OCI-LY1 (cell line): ENCODE measurements around the gene CCDC186.

Experiments
- H2AFZ ChIP-seq: fragments of 200-600 bp; sonication (generic), shearing (Covaris generic); 2 replicates; pipeline ENCODE4 v1.6.0; 2014; ENCODE audit warnings: antibody characterized with exemption, mild to moderate bottlenecking, low read length
- H3F3A ChIP-seq: fragments of 200-600 bp; sonication (generic), shearing (Covaris generic); 2 replicates; pipeline ENCODE4 v1.6.0; 2014; ENCODE audit warnings: mild to moderate bottlenecking, antibody characterized with exemption, low read length, moderate library complexity; ENCODE audit not compliant: insufficient read depth
- H3K27ac ChIP-seq: fragments of 200-600 bp; sonication (generic); 2 replicates; pipeline ENCODE4 v1.5.1; 2014; ENCODE audit warnings: low read length, mixed run types, mild to moderate bottlenecking, low read depth; ENCODE audit not compliant: poor library complexity, severe bottlenecking
- H3K27me3 ChIP-seq: fragments of 200-600 bp; sonication (generic); 2 replicates; pipeline ENCODE4 v1.6.0; 2014; ENCODE audit warnings: antibody characterized with exemption, mild to moderate bottlenecking, low read length, moderate library complexity; ENCODE audit not compliant: insufficient read depth
- H3K36me3 ChIP-seq: fragments of 200-600 bp; sonication (generic); 2 replicates; pipeline ENCODE4 v1.6.1; 2014; ENCODE audit warnings: mild to moderate bottlenecking, antibody characterized with exemption, low read length, moderate library complexity, mixed read lengths; ENCODE audit not compliant: insufficient read depth
- H3K4me1 ChIP-seq: fragments of 200-600 bp; sonication (generic); 2 replicates; pipeline ENCODE4 v1.5.1; 2014; ENCODE audit warnings: mild to moderate bottlenecking, low read length, moderate library complexity; ENCODE audit not compliant: insufficient read depth, severe bottlenecking
- H3K4me2 ChIP-seq: fragments of 200-600 bp; sonication (generic), shearing (Covaris generic); 2 replicates; pipeline ENCODE4 v1.6.1; 2014; ENCODE audit warnings: low read length
- H3K4me3 ChIP-seq: fragments of 200-600 bp; sonication (generic); 2 replicates; pipeline ENCODE4 v1.5.1; 2014; ENCODE audit warnings: low read length, low read depth, mild to moderate bottlenecking, mixed read lengths; ENCODE audit not compliant: poor library complexity, severe bottlenecking
- H3K79me2 ChIP-seq: fragments of 200-600 bp; shearing (Covaris generic); 2 replicates; pipeline ENCODE4 v1.6.1; 2016; ENCODE audit warnings: mixed run types, low read length, mixed read lengths; ENCODE audit not compliant: insufficient read depth
- H3K9ac ChIP-seq: fragments of 200-600 bp; sonication (generic), shearing (Covaris generic); 2 replicates; pipeline ENCODE4 v1.6.1; 2014; ENCODE audit warnings: mild to moderate bottlenecking, low read length, mixed read lengths
- H3K9me2 ChIP-seq: fragments of 200-600 bp; sonication (generic), shearing (Covaris generic); 2 replicates; pipeline ENCODE4 v1.6.1; 2014; ENCODE audit warnings: low read depth, mild to moderate bottlenecking, low read length, mixed read lengths
- H3K9me3 ChIP-seq: fragments of 200-600 bp; shearing (Covaris generic); 2 replicates; pipeline ENCODE4 v1.6.1; 2014; ENCODE audit warnings: low read length, mixed read lengths
- H4K20me1 ChIP-seq: fragments of 200-600 bp; sonication (generic), shearing (Covaris generic); 2 replicates; pipeline ENCODE4 v1.6.0; 2016; ENCODE audit warnings: mild to moderate bottlenecking, low read length; ENCODE audit not compliant: insufficient read depth
- EZH2 ChIP-seq: fragments of 200-600 bp; sonication (generic), shearing (Covaris generic); IDR thresholded peaks from 2 replicates; pipeline ENCODE4 v1.8.0; 2017; ENCODE audit warnings: borderline replicate concordance, mixed run types, mild to moderate bottlenecking, antibody characterized with exemption, low read length, moderate library complexity, mixed read lengths
- TF ChIP-seq, protein P1 (sequence below): fragments of 200-600 bp; sonication (generic), shearing (Covaris generic); IDR thresholded peaks from 2 replicates; pipeline ENCODE4 v1.5.1; 2017; ENCODE audit warnings: mild to moderate bottlenecking, antibody characterized with exemption, low read length, moderate library complexity, mixed read lengths

The CCDC186 gene

DNA sequence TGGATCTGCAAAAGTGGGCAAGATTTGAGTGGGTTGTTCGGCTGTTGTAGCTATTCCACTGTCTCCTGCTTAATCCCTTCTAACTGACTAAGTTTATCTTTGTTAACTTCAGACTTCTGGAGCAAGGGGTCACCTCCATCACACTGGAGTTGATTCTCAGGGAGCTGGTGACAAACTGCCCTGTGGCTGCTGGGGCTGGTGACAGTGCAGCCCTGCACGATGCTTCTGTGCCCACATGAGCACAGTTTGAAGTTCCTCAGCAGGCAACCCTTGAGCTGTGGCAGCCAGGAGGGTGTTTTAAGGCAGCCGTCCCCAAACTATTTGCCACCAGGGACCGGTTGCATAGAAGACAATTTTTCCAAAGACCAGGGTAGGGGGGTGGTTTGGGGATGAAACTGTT, 89.8 kb downstream of the CCDC186 start:
- no peak overlapping the region for H3K4me2 ChIP-seq
- no peak overlapping the region for H3K9ac ChIP-seq
- H3K79me2 ChIP-seq = no peaks in the 10 kb centered on the region
- H3K9me3 ChIP-seq = no peaks in the 10 kb centered on the region
- H3K27ac ChIP-seq = no peak overlapping the region
- no peaks in the 10 kb centered on the region for H4K20me1 ChIP-seq
- no peaks in the 10 kb centered on the region for H3K4me1 ChIP-seq
- no peaks in the 10 kb centered on the region for H3F3A ChIP-seq
- H3K9me2 ChIP-seq = no peaks in the 10 kb centered on the region
- no peak for TF ChIP-seq EZH2
- TF ChIP-seq, protein P1, sequence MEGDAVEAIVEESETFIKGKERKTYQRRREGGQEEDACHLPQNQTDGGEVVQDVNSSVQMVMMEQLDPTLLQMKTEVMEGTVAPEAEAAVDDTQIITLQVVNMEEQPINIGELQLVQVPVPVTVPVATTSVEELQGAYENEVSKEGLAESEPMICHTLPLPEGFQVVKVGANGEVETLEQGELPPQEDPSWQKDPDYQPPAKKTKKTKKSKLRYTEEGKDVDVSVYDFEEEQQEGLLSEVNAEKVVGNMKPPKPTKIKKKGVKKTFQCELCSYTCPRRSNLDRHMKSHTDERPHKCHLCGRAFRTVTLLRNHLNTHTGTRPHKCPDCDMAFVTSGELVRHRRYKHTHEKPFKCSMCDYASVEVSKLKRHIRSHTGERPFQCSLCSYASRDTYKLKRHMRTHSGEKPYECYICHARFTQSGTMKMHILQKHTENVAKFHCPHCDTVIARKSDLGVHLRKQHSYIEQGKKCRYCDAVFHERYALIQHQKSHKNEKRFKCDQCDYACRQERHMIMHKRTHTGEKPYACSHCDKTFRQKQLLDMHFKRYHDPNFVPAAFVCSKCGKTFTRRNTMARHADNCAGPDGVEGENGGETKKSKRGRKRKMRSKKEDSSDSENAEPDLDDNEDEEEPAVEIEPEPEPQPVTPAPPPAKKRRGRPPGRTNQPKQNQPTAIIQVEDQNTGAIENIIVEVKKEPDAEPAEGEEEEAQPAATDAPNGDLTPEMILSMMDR = no peak
- no peak overlapping the region for H2AFZ ChIP-seq
- no peaks in the 10 kb centered on the region for H3K36me3 ChIP-seq
- no peak overlapping the region for H3K4me3 ChIP-seq
- no peaks in the 10 kb centered on the region for H3K27me3 ChIP-seq

DNA sequence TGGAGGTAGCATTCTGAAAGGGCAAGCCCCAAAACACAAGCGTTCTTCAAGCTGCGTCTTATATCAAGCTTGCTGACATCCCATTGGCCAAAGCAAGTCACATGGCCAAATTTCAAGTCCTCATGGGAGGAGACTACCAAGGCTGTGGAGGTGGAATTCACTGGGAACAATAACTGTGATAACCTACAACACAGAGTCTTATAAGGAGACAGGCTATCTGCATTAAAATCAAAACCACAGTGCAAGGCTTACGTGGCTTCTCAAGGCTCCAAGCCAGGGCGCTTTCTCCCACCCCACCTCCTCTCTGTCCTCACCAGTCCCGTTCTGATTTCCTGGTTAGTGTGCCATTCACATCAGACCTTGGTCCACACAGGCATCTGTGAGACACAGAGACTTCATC, 91.0 kb downstream of the CCDC186 start:
- H3K79me2 ChIP-seq = no peaks in the 10 kb centered on the region
- no peak overlapping the region for H3K4me2 ChIP-seq
- H3K36me3 ChIP-seq = no peaks in the 10 kb centered on the region
- H3K4me1 ChIP-seq = no peaks in the 10 kb centered on the region
- no peak overlapping the region for H3K9ac ChIP-seq
- no peak overlapping the region for H3K27ac ChIP-seq
- no peaks in the 10 kb centered on the region for H3K9me3 ChIP-seq
- H3K4me3 ChIP-seq = no peak overlapping the region
- no peaks in the 10 kb centered on the region for H3K27me3 ChIP-seq
- TF ChIP-seq EZH2 = no peak
- TF ChIP-seq, protein P1 = no peak
- H4K20me1 ChIP-seq = no peaks in the 10 kb centered on the region
- H3F3A ChIP-seq = no peaks in the 10 kb centered on the region
- no peak overlapping the region for H2AFZ ChIP-seq
- no peaks in the 10 kb centered on the region for H3K9me2 ChIP-seq

DNA sequence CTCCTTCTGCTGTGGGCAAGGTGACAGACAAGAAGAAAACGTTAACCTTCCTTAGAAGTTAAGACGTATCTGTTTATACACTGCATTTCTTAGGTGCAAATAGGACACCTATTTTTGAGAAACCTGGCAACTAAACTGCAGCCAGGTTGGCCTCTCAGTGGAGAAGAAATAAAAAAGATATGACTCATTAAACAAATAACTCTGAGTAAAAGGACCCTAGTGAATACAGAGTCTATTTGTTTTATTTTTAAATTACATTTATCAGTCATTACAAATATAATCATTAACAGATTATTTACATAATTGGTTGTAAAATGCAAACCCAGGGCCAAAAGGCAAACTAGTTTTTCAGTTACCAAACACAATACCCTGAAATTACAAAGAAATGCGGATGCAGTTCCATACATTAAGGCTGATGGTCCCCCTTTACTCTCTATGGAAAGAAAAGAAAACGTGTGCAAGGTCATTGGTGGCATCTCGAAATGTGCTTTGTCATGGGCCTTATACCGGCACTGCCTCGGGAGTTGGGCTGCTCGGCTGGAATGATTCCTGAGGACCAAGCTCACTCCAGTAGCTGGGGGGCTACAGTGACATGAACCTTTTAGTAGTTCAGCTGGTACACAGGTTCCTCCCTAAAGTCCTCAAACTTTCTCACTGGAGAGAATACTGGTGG, 92.0 kb downstream of the CCDC186 start:
- Histone ChIP-seq H3K9me3 (no peaks in the 10 kb centered on the region), H3F3A (no peaks in the 10 kb centered on the region), H3K27me3 (no peaks in the 10 kb centered on the region), H3K4me1 (no peaks in the 10 kb centered on the region), H3K9ac (no peak overlapping the region), H2AFZ (no peak overlapping the region), H3K9me2 (no peaks in the 10 kb centered on the region), H4K20me1 (no peaks in the 10 kb centered on the region), H3K79me2 (no peaks in the 10 kb centered on the region), H3K36me3 (no peaks in the 10 kb centered on the region), H3K4me2 (no peak overlapping the region), H3K27ac (no peak overlapping the region), H3K4me3 (no peak overlapping the region)
- TF ChIP-seq EZH2 = no peak

DNA sequence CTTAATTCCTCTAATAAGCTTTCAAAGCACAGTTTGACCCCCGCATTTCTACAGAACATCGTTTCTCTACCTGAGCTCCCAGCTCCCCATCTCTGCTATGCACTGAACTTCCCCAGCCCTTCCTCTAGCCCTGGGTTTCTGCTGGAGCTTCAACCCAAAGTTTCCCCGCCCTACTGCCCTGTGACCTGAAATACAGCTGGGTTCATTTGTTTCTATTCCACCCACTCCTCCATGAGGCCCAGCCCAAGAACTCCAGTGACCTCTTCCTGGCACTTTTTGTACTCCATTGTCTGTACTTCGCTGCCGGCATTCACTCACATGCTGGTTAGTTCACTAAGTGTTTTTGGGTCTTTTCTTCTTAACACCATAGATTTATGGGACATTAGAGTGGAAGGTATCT, 94.6 kb downstream of the CCDC186 start:
- no peak overlapping the region for H3K27ac ChIP-seq
- no peak overlapping the region for H3K4me3 ChIP-seq
- H3K27me3 ChIP-seq = no peaks in the 10 kb centered on the region
- H3K9me2 ChIP-seq = no peaks in the 10 kb centered on the region
- H3K9ac ChIP-seq = no peak overlapping the region
- no peaks in the 10 kb centered on the region for H3K79me2 ChIP-seq
- no peak for TF ChIP-seq EZH2
- TF ChIP-seq, protein P1 = no peak
- H2AFZ ChIP-seq = no peak overlapping the region
- H3F3A ChIP-seq = no peaks in the 10 kb centered on the region
- no peaks in the 10 kb centered on the region for H4K20me1 ChIP-seq
- no peaks in the 10 kb centered on the region for H3K36me3 ChIP-seq
- no peak overlapping the region for H3K4me2 ChIP-seq
- H3K9me3 ChIP-seq = no peaks in the 10 kb centered on the region
- H3K4me1 ChIP-seq = no peaks in the 10 kb centered on the region
